Retina (tissue), 1 donor: ENCODE data around the gene LMBRD1.
A peak's percentile ranks its signal among the peaks of the same experiment; 100 is the strongest.
"Not testable (repeated sequence)": the region's sequence is repeated elsewhere in the genome, so short reads cannot be mapped to it uniquely, and the experiment has no call there.

Experiments
- DNase-seq: peaks from one replicate; pipeline ENCODE4 v3.0.0-alpha.2; 2016

The LMBRD1 gene

GRCh38 chr6:69796073-69796641 is 653 bp downstream of the LMBRD1 start:
- DNase-seq: no peak

GRCh38 chr6:69795469-69796072 is 1.2 kb downstream of the LMBRD1 start:
- DNase-seq: no peak

GRCh38 chr6:69792292-69792691 is 4.5 kb downstream of the LMBRD1 start:
- no peak for DNase-seq

GRCh38 chr6:69791065-69791471 is 5.7 kb downstream of the LMBRD1 start:
- DNase-seq: no peak

- no peak for DNase-seq
Observed at GRCh38 chr6:69790629-69791028, 6.2 kb downstream of the LMBRD1 start.

- no peak for DNase-seq
Observed at GRCh38 chr6:69789578-69789977, 7.2 kb downstream of the LMBRD1 start.

GRCh38 chr6:69787436-69787835 is 9.4 kb downstream of the LMBRD1 start:
- DNase-seq: not testable (repeated sequence)

- no peak for DNase-seq
Observed at GRCh38 chr6:69785697-69786096, 11.1 kb downstream of the LMBRD1 start.

GRCh38 chr6:69784595-69785377 is 12.0 kb downstream of the LMBRD1 start:
- no peak for DNase-seq

- no peak for DNase-seq
Observed at GRCh38 chr6:69783108-69783507, 13.7 kb downstream of the LMBRD1 start.

GRCh38 chr6:69780585-69781178 is 16.1 kb downstream of the LMBRD1 start:
- DNase-seq: peak; percentile 29

GRCh38 chr6:69775941-69776340 is 20.9 kb downstream of the LMBRD1 start:
- no peak for DNase-seq

GRCh38 chr6:69775585-69775849 is 21.3 kb downstream of the LMBRD1 start:
- no peak for DNase-seq

GRCh38 chr6:69774740-69775584 is 21.8 kb downstream of the LMBRD1 start:
- DNase-seq: no peak

GRCh38 chr6:69771158-69771906 is 25.5 kb downstream of the LMBRD1 start:
- DNase-seq: no peak

GRCh38 chr6:69768664-69769063 is 28.1 kb downstream of the LMBRD1 start:
- DNase-seq: no peak

GRCh38 chr6:69763763-69764162 is 33.0 kb downstream of the LMBRD1 start:
- no peak for DNase-seq

- no peak for DNase-seq
Observed at GRCh38 chr6:69761853-69762252, 35.0 kb downstream of the LMBRD1 start.

- DNase-seq: no peak
Observed at GRCh38 chr6:69758214-69758613, 38.6 kb downstream of the LMBRD1 start.

- no peak for DNase-seq
Observed at GRCh38 chr6:69756907-69757306, 39.9 kb downstream of the LMBRD1 start.

GRCh38 chr6:69756366-69756765 is 40.4 kb downstream of the LMBRD1 start:
- DNase-seq: no peak

GRCh38 chr6:69735027-69735426 is 61.8 kb downstream of the LMBRD1 start:
- DNase-seq: no peak
